Upper lobe of left lung (tissue), 6 donors: ENCODE results near the gene CLPTM1L. TPM values are rescaled to one million over a fixed set of nuclear protein-coding genes. Genes with fewer than 3 reads are reported as not detected.

Source experiments
- ATAC-seq, 2 donors: fragments of 200-7000 bp; cut with Tn5 transposase; one replicate each; pipeline ENCODE4 v1.9.1; 2022; ENCODE audit warnings: mild to moderate bottlenecking in 2 of 2, moderate library complexity in 2 of 2; ENCODE audit not compliant: low FRiP score in 2 of 2
- DNase-seq, 2 donors: peaks; one replicate each; pipeline ENCODE4 v3.0.0-alpha.2; 2019 to 2020
- H3K27ac ChIP-seq, 4 donors: fragments of 200-600 bp; sonication (generic); one replicate each; pipeline ENCODE4 v1.5.1; 2016 to 2019
- H3K27me3 ChIP-seq, 4 donors: fragments of 200-600 bp; sonication (generic); one replicate each; pipeline ENCODE4 v1.5.1; 2017 to 2019
- H3K36me3 ChIP-seq, 4 donors: fragments of 200-600 bp; sonication (generic); one replicate each; pipeline ENCODE4 v1.5.1; 2016 to 2019
- H3K4me1 ChIP-seq, 4 donors: fragments of 200-600 bp; sonication (generic); one replicate each; pipeline ENCODE4 v1.5.1; 2018 to 2019
- H3K4me3 ChIP-seq, 4 donors: fragments of 200-600 bp; sonication (generic); one replicate each; pipeline ENCODE4 v1.5.1; 2017 to 2019; ENCODE audit warnings: mild to moderate bottlenecking in 2 of 4, moderate library complexity in 1 of 4
- H3K9me3 ChIP-seq, 4 donors: fragments of 200-600 bp; sonication (generic); one replicate each; pipeline ENCODE4 v1.5.1; 2018 to 2019
- CTCF ChIP-seq, 6 experiments: fragments of 450-650 bp in 4 of 6; fragments of 200-600 bp in 2 of 6; sonication (generic) in 2 of 6; IDR thresholded peaks; one replicate each; pipeline ENCODE4 v1.5.1; 2016 to 2019; ENCODE audit warnings: antibody characterized with exemption in 6 of 6
- EP300 ChIP-seq, 4 donors: sonication (generic); formaldehyde crosslinking; IDR thresholded peaks; one replicate each; pipeline ENCODE4 v1.5.1; 2017; ENCODE audit warnings: antibody characterized with exemption in 4 of 4, control low read depth in 2 of 4
- POLR2A ChIP-seq, 4 donors: fragments of 450-650 bp; IDR thresholded peaks; one replicate each; pipeline ENCODE4 v1.5.1; 2016 to 2017; ENCODE audit warnings: antibody characterized with exemption in 4 of 4, mild to moderate bottlenecking in 2 of 4
- POLR2AphosphoS5 ChIP-seq, 2 donors: sonication (generic); formaldehyde crosslinking; IDR thresholded peaks; one replicate each; pipeline ENCODE4 v1.5.1; 2017; ENCODE audit warnings: antibody characterized with exemption in 2 of 2
- WGBS, 2 donors: methylation state at CpG; one replicate each; pipeline ENCODE4 v1.1.5; 2017 to 2018; 5-methylcytosine and 5-hydroxymethylcytosine counted together
- total RNA-seq, 6 donors: library from RNA; depleted of rRNA in 4 of 6; stranded (reverse); fragments of >200 nt in 4 of 6; gene quantifications; one replicate each; pipeline versions ENCODE4 v1.1.0 to v1.2.1, GENCODE V29; 2016 to 2021
- donor health status: DM: no; HTN: no; CAD: no; lungs with moderate emphysema.
- donor health status: DM: no; HTN: yes; CAD: no; lungs with severe emphysema.

The CLPTM1L gene
- total RNA-seq, 6 donors from 2014 or later: 135 to 311 (median 204) TPM

- ATAC-seq: no peak
- H3K4me1 ChIP-seq: peaks cover 8 to 29% (median 18%) of the 10 kb centered on the region in 4 donors
- 78 to 89% methylated on average over 3 to 10 of the region's 10 CpGs for WGBS, 2 donors
- no peak overlapping the region for H3K4me3 ChIP-seq
- DNase-seq: no peak
- no peak overlapping the region for H3K27ac ChIP-seq
- no peaks in the 10 kb centered on the region for H3K36me3 ChIP-seq
- H3K9me3 ChIP-seq: no peaks in the 10 kb centered on the region
- TF ChIP-seq POLR2AphosphoS5 (IDR thresholded peaks at IDR 0.05) (no peak), EP300 (IDR thresholded peaks at IDR 0.05) (no peak), CTCF (IDR thresholded peaks at IDR 0.05) (no peak), POLR2A (IDR thresholded peaks at IDR 0.05) (no peak)
- no peaks in the 10 kb centered on the region for H3K27me3 ChIP-seq
These were observed 39.6 kb upstream of the CLPTM1L start for GRCh38 chr5:1384521-1384920.

GRCh38 chr5:1383886-1384401 lies 39.0 kb upstream of the CLPTM1L start:
- Histone ChIP-seq H3K9me3 (no peaks in the 10 kb centered on the region), H3K27me3 (no peaks in the 10 kb centered on the region), H3K4me1 (peaks cover 8 to 29% (median 18%) of the 10 kb centered on the region in 4 donors), H3K27ac (no peak overlapping the region), H3K4me3 (no peak overlapping the region), H3K36me3 (no peaks in the 10 kb centered on the region)
- 84 to 85% methylated on average over 6 to 8 of the region's 8 CpGs for WGBS, 2 donors
- TF ChIP-seq EP300 (IDR thresholded peaks at IDR 0.05) (no peak), CTCF (IDR thresholded peaks at IDR 0.05) (no peak), POLR2AphosphoS5 (IDR thresholded peaks at IDR 0.05) (no peak), POLR2A (IDR thresholded peaks at IDR 0.05) (no peak)
- no peak for DNase-seq
- no peak for ATAC-seq

GRCh38 chr5:1383344-1383743 lies 38.4 kb upstream of the CLPTM1L start:
- WGBS, 2 donors: 72 to 93% methylated on average over 13 to 15 of the region's 17 CpGs
- no peaks in the 10 kb centered on the region for H3K9me3 ChIP-seq
- no peak overlapping the region for H3K27ac ChIP-seq
- ATAC-seq: no peak
- no peaks in the 10 kb centered on the region for H3K36me3 ChIP-seq
- no peak for DNase-seq
- TF ChIP-seq POLR2AphosphoS5 (IDR thresholded peaks at IDR 0.05) (no peak), CTCF (IDR thresholded peaks at IDR 0.05) (no peak), POLR2A (IDR thresholded peaks at IDR 0.05) (no peak), EP300 (IDR thresholded peaks at IDR 0.05) (no peak)
- peaks cover 8 to 29% (median 18%) of the 10 kb centered on the region in 4 donors for H3K4me1 ChIP-seq
- H3K27me3 ChIP-seq: no peaks in the 10 kb centered on the region
- no peak overlapping the region for H3K4me3 ChIP-seq

GRCh38 chr5:1382248-1382700 lies 37.4 kb upstream of the CLPTM1L start:
- DNase-seq (no peak), ATAC-seq (no peak)
- H3K27ac ChIP-seq: no peak overlapping the region
- no peak overlapping the region for H3K4me3 ChIP-seq
- H3K27me3 ChIP-seq: no peaks in the 10 kb centered on the region
- WGBS, 2 donors: 84 to 90% methylated on average over 6 to 18 of the region's 18 CpGs
- H3K9me3 ChIP-seq: no peaks in the 10 kb centered on the region
- no peaks in the 10 kb centered on the region for H3K36me3 ChIP-seq
- TF ChIP-seq POLR2A (IDR thresholded peaks at IDR 0.05): no peak
- TF ChIP-seq EP300 (IDR thresholded peaks at IDR 0.05): no peak
- TF ChIP-seq POLR2AphosphoS5 (IDR thresholded peaks at IDR 0.05): no peak
- TF ChIP-seq CTCF (IDR thresholded peaks at IDR 0.05): no peak
- H3K4me1 ChIP-seq: peaks cover 8 to 29% (median 18%) of the 10 kb centered on the region in 4 donors
